Fibroblast of the conjunctiva (primary cell): ENCODE results near the gene IDE.
"Not testable (repeated sequence)": the region's sequence is repeated elsewhere in the genome, so short reads cannot be mapped to it uniquely, and the experiment has no call there.

Source experiments
- DNase-seq: peaks from one replicate; pipeline ENCODE4 v3.0.0-alpha.2; 2010; ENCODE audit warnings: low read depth

The IDE gene

GRCh38 chr10:92490387-92490786 lies 83.5 kb downstream of the IDE start:
- DNase-seq, result no peak

GRCh38 chr10:92486637-92487036 lies 87.3 kb downstream of the IDE start:
- no peak for DNase-seq

GRCh38 chr10:92483539-92483938 lies 90.4 kb downstream of the IDE start:
- DNase-seq, result no peak

GRCh38 chr10:92480413-92480812 lies 93.5 kb downstream of the IDE start:
- DNase-seq, result no peak

GRCh38 chr10:92479547-92479946 lies 94.3 kb downstream of the IDE start:
- DNase-seq, result no peak

GRCh38 chr10:92478536-92478935 lies 95.4 kb downstream of the IDE start:
- no peak for DNase-seq

GRCh38 chr10:92475357-92475868 lies 98.5 kb downstream of the IDE start:
- DNase-seq, result no peak

GRCh38 chr10:92470026-92470425 lies 103.9 kb downstream of the IDE start:
- DNase-seq, result no peak

- DNase-seq, result no peak
Observed at GRCh38 chr10:92464364-92464763, 109.5 kb downstream of the IDE start.

GRCh38 chr10:92463582-92463981 lies 110.3 kb downstream of the IDE start:
- DNase-seq, result no peak

- not testable (repeated sequence) for DNase-seq
Observed at GRCh38 chr10:92454955-92455354, 118.9 kb downstream of the IDE start.

GRCh38 chr10:92452313-92452712 lies 121.6 kb downstream of the IDE start:
- no peak for DNase-seq

GRCh38 chr10:92451431-92451830 lies 122.5 kb downstream of the IDE start:
- DNase-seq, result no peak

GRCh38 chr10:92450896-92451295 lies 123.0 kb downstream of the IDE start:
- DNase-seq, result no peak

GRCh38 chr10:92440578-92440977 lies 133.3 kb downstream of the IDE start:
- DNase-seq, result no peak

GRCh38 chr10:92438220-92438619 lies 135.7 kb downstream of the IDE start:
- DNase-seq, result no peak

- no peak for DNase-seq
Observed at GRCh38 chr10:92436611-92437010, 137.3 kb downstream of the IDE start.

GRCh38 chr10:92436065-92436464 lies 137.8 kb downstream of the IDE start:
- not testable (repeated sequence) for DNase-seq

GRCh38 chr10:92434385-92434784 lies 139.5 kb downstream of the IDE start:
- DNase-seq, result no peak

GRCh38 chr10:92432596-92432995 lies 141.3 kb downstream of the IDE start:
- DNase-seq, result no peak

GRCh38 chr10:92430103-92430502 lies 143.8 kb downstream of the IDE start:
- DNase-seq, result no peak

- no peak for DNase-seq
Observed at GRCh38 chr10:92421550-92421949, 152.3 kb downstream of the IDE start.

- DNase-seq, result no peak
Observed at GRCh38 chr10:92420546-92421275, 153.2 kb downstream of the IDE start.
